Omental fat pad (tissue), 4 donors: Measurements from ENCODE around the gene IL25. TPM values are rescaled to one million over a fixed set of nuclear protein-coding genes. Genes with fewer than 3 reads are reported as not detected.

Experiments
- ATAC-seq: fragments of 150-250 bp; one replicate; pipeline ENCODE4 v1.9.1; 2016; ENCODE audit warnings: mild to moderate bottlenecking, moderate library complexity; ENCODE audit not compliant: low FRiP score
- DNase-seq: peaks from one replicate; pipeline ENCODE4 v3.0.0-alpha.2; 2019; ENCODE audit warnings: low spot score
- total RNA-seq, 4 donors: library from RNA; depleted of rRNA; stranded (reverse); fragments of >200 nt; gene quantifications; one replicate each; pipeline ENCODE4 v1.1.0, GENCODE V29; 2016
- TF ChIP-seq, protein P1 (sequence below), 3 donors: fragments of 450-650 bp; IDR thresholded peaks; one replicate each; pipeline ENCODE4 v1.5.1; 2016 to 2017; ENCODE audit warnings: antibody characterized with exemption in 3 of 3, mild to moderate bottlenecking in 3 of 3, moderate library complexity in 2 of 3

The IL25 gene
- total RNA-seq, 4 donors from 2014 or later: not detected

DNA sequence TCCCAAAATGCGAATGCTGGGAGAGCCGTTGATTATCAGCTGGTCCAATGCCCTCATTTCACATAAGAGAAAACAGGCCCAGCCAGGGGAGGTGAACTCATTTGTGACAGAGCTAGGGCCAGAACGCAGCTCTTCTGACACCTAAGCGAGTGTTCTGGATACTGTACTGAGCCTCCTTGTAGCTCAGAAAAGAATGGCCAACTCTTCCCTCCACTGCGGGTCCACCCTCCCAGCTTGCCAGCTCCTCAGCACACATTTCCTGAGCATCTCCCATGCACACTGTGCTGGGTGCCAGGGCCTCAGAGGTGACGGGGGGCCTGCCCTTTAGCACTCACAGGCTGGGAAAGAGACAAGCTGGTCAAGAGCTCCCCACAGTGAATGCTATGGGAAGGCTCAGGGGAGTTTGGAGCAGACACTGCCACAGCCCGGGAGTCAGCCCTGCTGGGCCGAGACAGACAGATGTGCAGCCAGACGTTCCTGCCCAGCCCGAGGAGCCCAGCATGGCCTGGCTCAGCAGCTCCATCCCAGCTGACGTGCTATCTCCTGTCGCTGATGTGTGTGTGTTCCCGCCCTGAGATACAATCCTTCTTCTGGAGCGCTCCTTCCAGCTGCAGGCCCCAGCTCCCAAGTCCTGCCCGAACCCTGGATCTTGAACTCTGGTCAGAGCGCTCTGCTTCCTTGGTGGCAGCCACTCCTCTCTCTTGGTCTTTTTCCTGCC is 7.7 kb downstream of the IL25 start:
- ATAC-seq (peak; percentile 12), DNase-seq (no peak)
- TF ChIP-seq, protein P1, sequence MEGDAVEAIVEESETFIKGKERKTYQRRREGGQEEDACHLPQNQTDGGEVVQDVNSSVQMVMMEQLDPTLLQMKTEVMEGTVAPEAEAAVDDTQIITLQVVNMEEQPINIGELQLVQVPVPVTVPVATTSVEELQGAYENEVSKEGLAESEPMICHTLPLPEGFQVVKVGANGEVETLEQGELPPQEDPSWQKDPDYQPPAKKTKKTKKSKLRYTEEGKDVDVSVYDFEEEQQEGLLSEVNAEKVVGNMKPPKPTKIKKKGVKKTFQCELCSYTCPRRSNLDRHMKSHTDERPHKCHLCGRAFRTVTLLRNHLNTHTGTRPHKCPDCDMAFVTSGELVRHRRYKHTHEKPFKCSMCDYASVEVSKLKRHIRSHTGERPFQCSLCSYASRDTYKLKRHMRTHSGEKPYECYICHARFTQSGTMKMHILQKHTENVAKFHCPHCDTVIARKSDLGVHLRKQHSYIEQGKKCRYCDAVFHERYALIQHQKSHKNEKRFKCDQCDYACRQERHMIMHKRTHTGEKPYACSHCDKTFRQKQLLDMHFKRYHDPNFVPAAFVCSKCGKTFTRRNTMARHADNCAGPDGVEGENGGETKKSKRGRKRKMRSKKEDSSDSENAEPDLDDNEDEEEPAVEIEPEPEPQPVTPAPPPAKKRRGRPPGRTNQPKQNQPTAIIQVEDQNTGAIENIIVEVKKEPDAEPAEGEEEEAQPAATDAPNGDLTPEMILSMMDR (IDR thresholded peaks at IDR 0.05): no peak

DNA sequence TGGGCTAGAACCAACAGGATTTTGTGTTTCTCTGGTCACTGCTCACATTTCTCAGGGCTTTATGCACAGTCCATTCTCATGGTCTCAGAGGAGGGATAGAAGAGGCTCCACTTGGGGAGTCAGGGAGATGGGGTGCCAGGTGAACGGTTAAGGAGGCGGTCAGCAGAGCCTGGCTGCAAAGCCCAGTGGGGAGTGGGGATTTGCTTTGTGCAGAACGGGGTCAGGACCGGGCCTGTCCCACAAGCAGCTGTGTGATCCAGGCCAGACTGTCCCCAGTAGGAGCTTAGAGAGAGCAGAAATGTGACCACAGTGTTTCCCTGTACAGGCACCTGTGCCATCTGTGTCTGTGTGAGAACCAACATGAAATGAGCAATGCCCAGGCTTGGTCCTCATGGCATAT is 8.4 kb downstream of the IL25 start:
- ATAC-seq (no peak), DNase-seq (no peak)
- TF ChIP-seq, protein P1 (IDR thresholded peaks at IDR 0.05): no peak

DNA sequence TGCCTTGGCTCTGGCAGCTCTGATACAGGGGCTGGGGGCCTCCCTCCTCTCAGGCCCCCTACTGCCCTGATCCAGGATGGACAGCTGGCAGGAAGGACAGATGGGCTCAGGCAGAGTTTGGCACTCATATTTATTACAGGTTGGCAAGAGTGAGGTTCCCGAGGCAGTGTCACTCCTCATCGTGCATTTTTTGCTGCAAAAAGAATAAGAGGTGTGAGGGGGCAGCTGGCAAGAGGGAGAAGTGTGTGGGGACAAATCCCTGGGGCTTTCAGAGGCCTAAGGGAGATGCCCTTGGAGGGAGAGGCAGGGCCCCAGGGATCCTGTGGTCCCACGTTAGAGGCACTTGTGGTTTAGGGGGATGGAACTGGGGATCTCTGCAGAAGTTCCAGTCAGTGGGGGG is 9.3 kb downstream of the IL25 start:
- TF ChIP-seq, protein P1 (IDR thresholded peaks at IDR 0.05): no peak
- no peak for ATAC-seq
- DNase-seq: no peak

DNA sequence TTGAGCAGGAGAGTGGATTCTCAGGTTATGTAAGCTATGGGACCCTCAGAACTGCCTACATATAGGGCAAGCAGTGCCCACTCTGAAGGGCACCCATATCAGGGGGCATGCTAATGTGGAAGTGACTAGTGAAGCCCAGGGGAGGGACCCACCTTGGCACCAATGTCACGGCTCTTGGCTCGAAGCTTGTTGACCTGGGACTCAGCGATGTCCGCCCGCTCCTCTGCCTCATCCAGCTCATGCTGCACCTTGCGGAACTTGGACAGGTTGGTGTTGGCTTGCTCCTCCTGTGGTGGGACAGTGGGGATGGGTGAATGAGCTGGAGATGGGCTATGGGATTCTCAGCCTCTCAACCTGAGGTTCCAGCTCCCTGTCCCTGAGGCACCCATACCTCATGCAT is 9.7 kb downstream of the IL25 start:
- ATAC-seq (no peak), DNase-seq (no peak)
- TF ChIP-seq, protein P1 (IDR thresholded peaks at IDR 0.05): no peak

DNA sequence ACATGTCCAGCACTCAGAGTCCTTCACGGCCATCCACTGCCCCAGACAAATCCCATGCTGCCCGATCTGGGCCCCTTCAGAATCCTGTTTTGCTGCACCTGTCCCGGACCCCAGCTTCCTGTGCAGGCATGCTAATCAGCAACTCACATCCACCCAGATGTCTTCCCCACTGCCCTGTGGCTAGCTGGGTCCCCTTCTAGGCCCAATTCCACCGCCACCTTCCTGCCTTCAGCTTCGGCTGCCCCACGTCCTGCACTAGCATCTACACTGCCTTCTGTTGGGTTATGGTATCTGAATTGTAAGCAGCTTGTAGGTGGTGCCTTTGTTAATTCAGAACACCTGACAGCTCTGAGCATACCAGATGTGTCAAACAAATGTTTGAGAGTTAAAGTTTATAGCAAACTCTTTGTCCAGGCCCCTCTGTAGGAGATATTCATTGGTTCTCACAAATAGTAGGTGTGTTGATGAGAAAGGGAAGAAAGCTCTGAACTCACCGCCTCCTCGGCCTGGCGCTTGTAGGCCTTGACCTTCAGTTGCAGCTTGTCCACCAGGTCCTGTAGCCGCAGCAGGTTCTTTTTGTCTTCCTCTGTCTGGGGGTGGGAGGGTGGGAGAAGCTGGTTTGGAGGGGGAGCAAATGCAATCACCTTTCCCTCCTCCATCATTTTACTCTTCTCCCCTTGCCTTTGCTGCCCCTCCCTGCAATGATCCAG is 10.3 kb downstream of the IL25 start:
- TF ChIP-seq, protein P1 (IDR thresholded peaks at IDR 0.05): no peak
- DNase-seq (no peak), ATAC-seq (no peak)

DNA sequence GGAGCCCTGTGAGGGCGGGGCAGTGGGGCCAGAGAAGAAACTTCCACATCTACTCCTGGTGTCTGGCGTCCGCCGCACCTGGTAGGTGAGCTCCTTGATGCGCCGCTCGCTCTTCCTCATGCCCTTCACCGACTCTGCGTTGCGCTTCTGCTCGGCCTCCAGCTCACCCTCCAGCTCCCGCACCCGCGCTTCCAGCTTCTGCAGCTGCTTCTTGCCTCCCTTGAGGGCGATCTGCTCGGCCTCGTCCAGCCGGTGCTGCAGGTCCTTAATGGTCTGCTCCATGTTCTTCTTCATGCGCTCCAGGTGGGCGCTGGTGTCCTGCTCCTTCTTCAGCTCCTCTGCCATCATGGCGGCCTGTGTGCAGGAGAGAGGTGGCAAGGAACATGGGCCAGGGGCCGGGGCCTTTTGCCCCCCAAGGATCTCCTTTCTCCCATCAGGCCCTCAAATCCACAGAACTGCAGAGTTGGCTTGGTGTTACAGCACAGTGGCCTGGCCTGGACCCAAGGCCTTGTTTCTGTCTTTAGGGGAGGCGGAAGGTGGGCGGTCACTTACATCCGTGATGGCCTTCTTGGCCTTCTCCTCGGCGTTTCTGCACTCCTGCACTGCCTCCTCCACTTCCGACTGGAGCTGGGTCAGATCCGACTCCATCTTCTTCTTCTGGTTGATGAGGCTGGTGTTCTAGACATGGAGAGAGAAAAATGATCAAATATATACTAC is 11.9 kb downstream of the IL25 start:
- ATAC-seq: no peak
- TF ChIP-seq, protein P1 (IDR thresholded peaks at IDR 0.05): no peak

More for the DNA sequence above, 11.9 kb downstream of the IL25 start:
- no peak for DNase-seq
